ENCODE data around the gene S100A7A.

DNA sequence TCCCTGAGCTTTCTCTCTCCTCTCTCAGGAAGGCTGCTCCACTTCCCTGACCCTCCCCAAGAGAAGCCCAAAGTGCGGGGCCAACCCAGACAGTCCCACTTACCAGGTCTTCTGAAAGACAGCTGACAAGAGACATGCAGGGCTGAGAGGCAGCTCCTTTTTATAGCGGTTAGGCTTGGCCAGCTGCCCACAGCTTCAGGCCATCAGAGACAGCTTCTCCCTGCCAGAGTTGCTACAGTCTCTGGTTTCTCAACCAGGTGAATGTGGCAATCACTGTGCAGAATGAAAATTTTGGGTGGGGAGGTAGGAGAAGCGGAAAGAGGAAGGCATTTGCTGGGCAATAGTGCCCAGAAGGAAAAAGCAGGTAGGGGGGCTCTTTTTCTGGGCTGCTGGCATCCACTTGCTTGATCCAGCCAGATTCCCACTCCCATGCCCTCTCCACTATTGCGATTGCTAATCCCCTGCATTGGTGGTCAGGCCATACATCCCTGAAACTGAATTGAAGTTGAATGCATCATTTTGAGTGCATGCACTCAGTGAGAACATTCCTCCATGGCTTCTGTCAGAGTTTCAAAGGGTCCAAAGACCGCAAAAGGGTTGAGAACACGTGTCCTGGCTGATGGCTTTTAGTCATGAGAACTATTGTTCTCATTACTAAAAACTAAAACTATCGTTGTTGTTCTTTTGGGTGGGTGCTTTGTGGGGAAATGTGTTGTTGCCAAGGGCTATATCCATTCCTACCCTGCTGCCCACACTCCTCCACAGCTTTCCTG lies 25.2 kb upstream of the S100A7A start, which contains the start of gene S100A8:
- TF ChIP-seq, protein P1, sequence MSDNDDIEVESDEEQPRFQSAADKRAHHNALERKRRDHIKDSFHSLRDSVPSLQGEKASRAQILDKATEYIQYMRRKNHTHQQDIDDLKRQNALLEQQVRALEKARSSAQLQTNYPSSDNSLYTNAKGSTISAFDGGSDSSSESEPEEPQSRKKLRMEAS (IDR thresholded peaks at IDR 0.05), result no peak
- no peak for TF ChIP-seq EGR1 (IDR thresholded peaks at IDR 0.05; ENCODE audit: low read depth in 2 of 2)
